ENCODE data around the gene EXOC4.

The EXOC4 gene

GRCh38 chr7:133645884-133646391, 393.1 kb downstream of the EXOC4 start:
- Mint-ChIP-seq H3K36me3 (ENCODE audit: low read depth) (peaks cover 20% of the 10 kb centered on the region), H3K27me3 (ENCODE audit: low read depth) (no peaks in the 10 kb centered on the region)

DNA sequence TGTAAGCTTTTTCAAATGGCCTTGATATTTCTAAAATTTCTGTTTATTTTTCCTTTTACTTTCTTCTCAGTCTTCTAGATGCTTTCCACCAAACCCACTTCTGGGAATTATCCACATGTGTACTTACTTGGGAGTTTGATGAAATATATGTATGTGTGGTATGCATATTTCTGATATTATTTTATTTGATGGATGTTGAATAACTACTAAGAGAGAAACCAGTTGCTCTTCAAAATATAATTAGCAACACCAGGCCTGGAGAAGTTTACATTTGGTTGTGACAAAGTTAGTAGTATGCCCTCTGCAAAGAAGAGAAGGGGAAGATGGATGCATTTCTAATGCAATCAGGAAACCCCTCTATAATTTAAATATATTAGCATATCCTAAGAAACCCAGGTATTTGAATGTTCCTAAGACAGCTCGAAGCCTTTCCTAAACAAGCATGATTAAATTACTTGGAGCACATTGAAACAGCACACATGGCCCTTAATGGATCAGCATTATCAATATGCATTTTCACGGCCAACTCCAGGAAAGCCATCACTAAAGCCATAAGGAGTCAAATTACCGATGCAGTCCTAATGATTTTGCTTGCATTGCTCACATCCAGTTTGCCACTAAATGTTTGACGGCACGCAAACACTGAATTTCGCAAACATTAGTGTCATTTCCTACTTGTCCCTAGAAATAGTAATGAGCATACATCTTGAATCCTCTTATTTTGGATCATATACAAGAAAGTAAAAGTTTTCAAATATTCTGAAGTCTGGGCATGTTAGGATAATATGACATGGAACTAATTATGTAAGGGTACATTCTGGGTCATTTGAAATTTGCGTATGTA, 393.8 kb downstream of the EXOC4 start:
- peaks cover 20% of the 10 kb centered on the region for H3K36me3 Mint-ChIP-seq (ENCODE audit: low read depth)
- H3K27ac Mint-ChIP-seq: peak overlapping the region; percentile 34 to 43 (median 42)
- TF ChIP-seq CTCF (IDR thresholded peaks at IDR 0.05; ENCODE audit: unreplicated experiment in 3 of 3): no peak
- H3K27me3 Mint-ChIP-seq (ENCODE audit: low read depth): no peaks in the 10 kb centered on the region
- peaks cover 39% of the 10 kb centered on the region for H3K4me1 Mint-ChIP-seq
- peak overlapping the region in 1 of 3 experiments; percentile 21 for H3K4me3 Mint-ChIP-seq
- H3K9me3 Mint-ChIP-seq: peaks cover 12% of the 10 kb centered on the region

More at GRCh38 chr7:133645884-133646391, 393.1 kb downstream of the EXOC4 start:
- no peak for TF ChIP-seq CTCF (IDR thresholded peaks at IDR 0.05; ENCODE audit: unreplicated experiment in 3 of 3)
- no peak overlapping the region for H3K4me3 Mint-ChIP-seq
- peaks cover 36% of the 10 kb centered on the region for H3K4me1 Mint-ChIP-seq
- peak overlapping the region; percentile 34 to 43 (median 42) for H3K27ac Mint-ChIP-seq
- H3K9me3 Mint-ChIP-seq: peaks cover 12% of the 10 kb centered on the region

GRCh38 chr7:133649593-133649992, 396.7 kb downstream of the EXOC4 start:
- Mint-ChIP-seq H3K27me3 (ENCODE audit: low read depth) (no peaks in the 10 kb centered on the region), H3K9me3 (peaks cover 7% of the 10 kb centered on the region), H3K27ac (peak overlapping the region in 1 of 3 experiments; percentile 48), H3K4me1 (peaks cover 48% of the 10 kb centered on the region), H3K4me3 (no peak overlapping the region), H3K36me3 (ENCODE audit: low read depth) (peaks cover 9% of the 10 kb centered on the region)
- TF ChIP-seq CTCF (IDR thresholded peaks at IDR 0.05; ENCODE audit: unreplicated experiment in 3 of 3): no peak

GRCh38 chr7:133650069-133650468, 397.2 kb downstream of the EXOC4 start:
- Mint-ChIP-seq H3K27me3 (ENCODE audit: low read depth) (no peaks in the 10 kb centered on the region), H3K36me3 (ENCODE audit: low read depth) (peaks cover 5% of the 10 kb centered on the region), H3K27ac (peak overlapping the region in 1 of 3 experiments; percentile 48), H3K4me3 (no peak overlapping the region), H3K4me1 (peaks cover 48% of the 10 kb centered on the region), H3K9me3 (peaks cover 4% of the 10 kb centered on the region)
- no peak for TF ChIP-seq CTCF (IDR thresholded peaks at IDR 0.05; ENCODE audit: unreplicated experiment in 3 of 3)

- Mint-ChIP-seq H3K36me3 (ENCODE audit: low read depth) (no peaks in the 10 kb centered on the region), H3K27ac (peak overlapping the region in 2 of 3 experiments; percentile 5 to 72), H3K27me3 (ENCODE audit: low read depth) (no peaks in the 10 kb centered on the region), H3K4me3 (no peak overlapping the region), H3K4me1 (peaks cover 44% of the 10 kb centered on the region), H3K9me3 (no peaks in the 10 kb centered on the region)
- no peak for TF ChIP-seq CTCF (IDR thresholded peaks at IDR 0.05; ENCODE audit: unreplicated experiment in 3 of 3)
These were observed 397.8 kb downstream of the EXOC4 start for GRCh38 chr7:133650487-133651300.

Data from nephron (organoid).